ENCODE measurements around the gene RXRA. TPM values are rescaled to one million over a fixed set of nuclear protein-coding genes. Genes with fewer than 3 reads are reported as not detected.

The RXRA gene
- polyA plus RNA-seq, 1 experiment = 5.3 TPM

DNA sequence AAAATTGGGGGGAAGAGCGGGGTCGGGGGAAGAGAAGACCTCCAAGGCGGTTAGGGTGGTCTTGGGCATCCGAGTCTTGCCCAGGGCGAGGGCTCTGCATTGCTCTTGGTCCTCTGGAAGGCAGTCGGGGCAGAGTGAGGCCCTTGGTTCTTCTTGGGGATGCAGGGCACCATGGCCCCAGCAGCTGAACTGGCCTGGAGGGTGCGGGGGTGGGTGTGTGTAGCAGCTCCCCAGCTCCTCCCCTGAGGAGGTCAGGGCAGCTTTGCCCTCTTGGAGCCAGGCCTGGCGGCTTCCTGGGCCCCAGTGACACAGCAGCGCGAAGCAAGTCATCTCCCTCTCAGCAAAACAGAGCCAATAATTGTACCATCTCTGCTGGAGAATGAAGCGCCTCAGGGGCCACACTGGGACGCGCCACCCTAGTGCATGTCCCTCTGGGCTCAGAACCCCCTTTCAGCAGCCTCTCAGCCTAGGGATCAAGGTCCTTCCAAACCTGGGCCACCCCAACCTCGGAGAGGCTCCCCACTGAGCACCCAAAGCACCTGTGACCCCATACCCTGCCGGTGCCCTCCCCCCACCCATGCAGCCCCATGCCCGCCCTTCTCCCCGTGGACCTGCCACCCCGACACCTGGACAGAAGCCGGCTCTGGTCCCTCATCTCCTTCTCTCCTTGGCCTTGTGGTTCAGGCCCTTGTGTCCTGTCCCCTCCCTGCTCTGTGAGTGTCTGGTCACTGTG lies 10.4 kb upstream of the RXRA start:
- H3K27me3 ChIP-seq (ENCODE audit: control insufficient read depth, insufficient read depth, low read length) = peaks cover 11% of the 10 kb centered on the region
- CTCF ChIA-PET = no interaction called here
- no peak overlapping the region for H3K4me3 ChIP-seq (ENCODE audit: low read depth, low read length)
- H3K27ac ChIP-seq (ENCODE audit: low read depth, low read length) = no peak overlapping the region
- H3K9me3 ChIP-seq (ENCODE audit: control insufficient read depth, insufficient read depth, low read length) = peaks cover 11% of the 10 kb centered on the region
- TF ChIP-seq, protein P1, sequence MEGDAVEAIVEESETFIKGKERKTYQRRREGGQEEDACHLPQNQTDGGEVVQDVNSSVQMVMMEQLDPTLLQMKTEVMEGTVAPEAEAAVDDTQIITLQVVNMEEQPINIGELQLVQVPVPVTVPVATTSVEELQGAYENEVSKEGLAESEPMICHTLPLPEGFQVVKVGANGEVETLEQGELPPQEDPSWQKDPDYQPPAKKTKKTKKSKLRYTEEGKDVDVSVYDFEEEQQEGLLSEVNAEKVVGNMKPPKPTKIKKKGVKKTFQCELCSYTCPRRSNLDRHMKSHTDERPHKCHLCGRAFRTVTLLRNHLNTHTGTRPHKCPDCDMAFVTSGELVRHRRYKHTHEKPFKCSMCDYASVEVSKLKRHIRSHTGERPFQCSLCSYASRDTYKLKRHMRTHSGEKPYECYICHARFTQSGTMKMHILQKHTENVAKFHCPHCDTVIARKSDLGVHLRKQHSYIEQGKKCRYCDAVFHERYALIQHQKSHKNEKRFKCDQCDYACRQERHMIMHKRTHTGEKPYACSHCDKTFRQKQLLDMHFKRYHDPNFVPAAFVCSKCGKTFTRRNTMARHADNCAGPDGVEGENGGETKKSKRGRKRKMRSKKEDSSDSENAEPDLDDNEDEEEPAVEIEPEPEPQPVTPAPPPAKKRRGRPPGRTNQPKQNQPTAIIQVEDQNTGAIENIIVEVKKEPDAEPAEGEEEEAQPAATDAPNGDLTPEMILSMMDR (IDR thresholded peaks at IDR 0.05; ENCODE audit: low read depth, low read length) = no peak
- POLR2A ChIA-PET = no interaction called here
- no peak for DNase-seq (ENCODE audit: low read depth, low spot score)

DNA sequence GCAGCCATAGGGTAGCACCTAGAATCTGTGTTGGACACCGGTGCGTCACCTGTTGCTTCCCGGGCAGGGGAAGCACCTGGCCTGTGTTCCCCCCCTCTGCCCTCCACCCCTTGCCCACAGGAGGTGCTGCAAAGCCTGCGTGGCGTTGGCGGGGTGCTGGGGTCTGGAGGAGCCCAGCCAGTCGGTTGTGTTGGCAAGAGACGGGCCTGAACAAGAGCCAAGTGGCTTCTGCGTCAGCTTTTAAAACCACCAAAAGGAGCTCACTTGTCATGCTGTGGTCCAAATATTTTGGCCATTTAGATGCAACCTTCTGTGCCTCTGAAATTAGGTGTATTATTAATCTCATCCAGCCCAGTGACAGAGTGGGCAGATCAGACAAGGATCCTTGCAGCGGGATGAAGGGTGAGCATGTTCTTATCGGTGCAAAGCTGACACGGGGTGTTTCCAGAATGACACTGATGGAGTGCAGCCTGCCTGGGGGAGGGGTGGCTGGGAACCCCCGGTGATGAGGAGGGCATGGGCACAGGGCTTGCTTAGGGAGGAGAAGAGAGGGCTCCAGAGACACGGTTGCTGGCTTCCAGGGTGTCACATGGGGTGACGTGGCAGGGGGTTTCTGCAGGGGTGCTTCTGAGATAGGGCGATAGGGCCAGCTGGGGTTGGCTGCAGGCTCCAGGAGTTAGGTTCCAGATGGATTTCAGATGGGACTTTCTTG lies 9.7 kb upstream of the RXRA start:
- TF ChIP-seq, protein P1 (IDR thresholded peaks at IDR 0.05; ENCODE audit: low read depth, low read length) = no peak
- Histone ChIP-seq H3K27me3 (ENCODE audit: control insufficient read depth, insufficient read depth, low read length) (peaks cover 11% of the 10 kb centered on the region), H3K9me3 (ENCODE audit: control insufficient read depth, insufficient read depth, low read length) (peaks cover 11% of the 10 kb centered on the region), H3K27ac (ENCODE audit: low read depth, low read length) (no peak overlapping the region), H3K4me3 (ENCODE audit: low read depth, low read length) (no peak overlapping the region)
- CTCF ChIA-PET = no interaction called here
- POLR2A ChIA-PET = interaction anchor here (0.6 kb wide), 1 partner anchor 9 kb away, joined by 3 read pairs; no protein-coding TSS in a partner anchor
- no peak for DNase-seq (ENCODE audit: low read depth, low spot score)

GRCh38 chr9:134317400-134317789 lies 8.9 kb upstream of the RXRA start:
- ChIA-PET CTCF (interaction anchor here (1.0 to 1.5 kb wide), 2 partner anchors 10 to 85 kb away, joined by 3 read pairs; no protein-coding TSS in a partner anchor), POLR2A (interaction anchor here (0.7 to 1.2 kb wide), 2 partner anchors 49 to 91 kb away, joined by 3 read pairs; no protein-coding TSS in a partner anchor)
- DNase-seq (ENCODE audit: low read depth, low spot score) = no peak
- Histone ChIP-seq H3K4me3 (ENCODE audit: low read depth, low read length) (no peak overlapping the region), H3K27me3 (ENCODE audit: control insufficient read depth, insufficient read depth, low read length) (peaks cover 9% of the 10 kb centered on the region), H3K27ac (ENCODE audit: low read depth, low read length) (peak overlapping the region; percentile 11), H3K9me3 (ENCODE audit: control insufficient read depth, insufficient read depth, low read length) (peaks cover 11% of the 10 kb centered on the region)
- TF ChIP-seq, protein P1 (IDR thresholded peaks at IDR 0.05; ENCODE audit: low read depth, low read length) = no peak

DNA sequence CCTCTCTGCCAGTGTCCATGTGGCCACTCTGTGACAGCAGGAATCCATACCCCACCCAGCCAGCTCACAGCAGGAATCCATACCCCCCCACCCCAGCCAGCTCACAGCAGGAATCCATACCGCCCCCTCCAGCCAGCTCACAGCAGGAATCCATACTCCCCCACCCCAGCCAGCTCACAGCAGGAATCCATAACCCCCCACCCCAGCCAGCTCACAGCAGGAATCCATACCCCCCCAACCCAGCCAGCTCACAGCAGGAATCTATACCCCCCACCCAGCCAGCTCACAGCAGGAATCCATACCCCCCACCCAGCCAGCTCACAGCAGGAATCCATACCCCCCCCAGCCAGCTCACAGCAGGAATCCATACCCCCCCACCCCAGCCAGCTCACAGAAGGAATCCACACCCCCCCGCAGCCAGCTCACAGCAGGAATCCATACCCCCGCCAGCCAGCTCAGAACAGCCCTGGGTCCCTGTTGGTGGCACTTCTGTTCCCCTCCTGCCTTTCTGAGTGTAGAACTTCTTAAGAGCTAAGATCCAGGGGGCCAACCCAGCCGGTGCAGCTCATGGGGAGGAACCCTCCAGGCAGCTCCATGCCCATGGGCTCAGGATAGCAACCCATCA lies 8.4 kb upstream of the RXRA start:
- H3K27ac ChIP-seq (ENCODE audit: low read depth, low read length) = no peak overlapping the region
- TF ChIP-seq, protein P1 (IDR thresholded peaks at IDR 0.05; ENCODE audit: low read depth, low read length) = no peak

More for the DNA sequence above, 8.4 kb upstream of the RXRA start:
- Histone ChIP-seq H3K4me3 (ENCODE audit: low read depth, low read length) (no peak overlapping the region), H3K9me3 (ENCODE audit: control insufficient read depth, insufficient read depth, low read length) (peaks cover 7% of the 10 kb centered on the region), H3K27me3 (ENCODE audit: control insufficient read depth, insufficient read depth, low read length) (peaks cover 5% of the 10 kb centered on the region)
- ChIA-PET CTCF (interaction anchor here (1.0 to 1.5 kb wide), 2 partner anchors 10 to 86 kb away, joined by 3 read pairs; no protein-coding TSS in a partner anchor), POLR2A (interaction anchor here (0.6 to 1.2 kb wide), 4 partner anchors 49 to 148 kb away, joined by 3 to 4 read pairs (median 4); no protein-coding TSS in a partner anchor)
- no peak for DNase-seq (ENCODE audit: low read depth, low spot score)
